HPDE6-E6E7 (cell line): ENCODE results near the gene NEB.

Source experiments
- DNase-seq: peaks from one replicate; pipeline ENCODE4 v3.0.0; 2011; ENCODE audit warnings: missing footprints; ENCODE audit errors: extremely low spot score

NEB gene, protein sequence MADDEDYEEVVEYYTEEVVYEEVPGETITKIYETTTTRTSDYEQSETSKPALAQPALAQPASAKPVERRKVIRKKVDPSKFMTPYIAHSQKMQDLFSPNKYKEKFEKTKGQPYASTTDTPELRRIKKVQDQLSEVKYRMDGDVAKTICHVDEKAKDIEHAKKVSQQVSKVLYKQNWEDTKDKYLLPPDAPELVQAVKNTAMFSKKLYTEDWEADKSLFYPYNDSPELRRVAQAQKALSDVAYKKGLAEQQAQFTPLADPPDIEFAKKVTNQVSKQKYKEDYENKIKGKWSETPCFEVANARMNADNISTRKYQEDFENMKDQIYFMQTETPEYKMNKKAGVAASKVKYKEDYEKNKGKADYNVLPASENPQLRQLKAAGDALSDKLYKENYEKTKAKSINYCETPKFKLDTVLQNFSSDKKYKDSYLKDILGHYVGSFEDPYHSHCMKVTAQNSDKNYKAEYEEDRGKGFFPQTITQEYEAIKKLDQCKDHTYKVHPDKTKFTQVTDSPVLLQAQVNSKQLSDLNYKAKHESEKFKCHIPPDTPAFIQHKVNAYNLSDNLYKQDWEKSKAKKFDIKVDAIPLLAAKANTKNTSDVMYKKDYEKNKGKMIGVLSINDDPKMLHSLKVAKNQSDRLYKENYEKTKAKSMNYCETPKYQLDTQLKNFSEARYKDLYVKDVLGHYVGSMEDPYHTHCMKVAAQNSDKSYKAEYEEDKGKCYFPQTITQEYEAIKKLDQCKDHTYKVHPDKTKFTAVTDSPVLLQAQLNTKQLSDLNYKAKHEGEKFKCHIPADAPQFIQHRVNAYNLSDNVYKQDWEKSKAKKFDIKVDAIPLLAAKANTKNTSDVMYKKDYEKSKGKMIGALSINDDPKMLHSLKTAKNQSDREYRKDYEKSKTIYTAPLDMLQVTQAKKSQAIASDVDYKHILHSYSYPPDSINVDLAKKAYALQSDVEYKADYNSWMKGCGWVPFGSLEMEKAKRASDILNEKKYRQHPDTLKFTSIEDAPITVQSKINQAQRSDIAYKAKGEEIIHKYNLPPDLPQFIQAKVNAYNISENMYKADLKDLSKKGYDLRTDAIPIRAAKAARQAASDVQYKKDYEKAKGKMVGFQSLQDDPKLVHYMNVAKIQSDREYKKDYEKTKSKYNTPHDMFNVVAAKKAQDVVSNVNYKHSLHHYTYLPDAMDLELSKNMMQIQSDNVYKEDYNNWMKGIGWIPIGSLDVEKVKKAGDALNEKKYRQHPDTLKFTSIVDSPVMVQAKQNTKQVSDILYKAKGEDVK (N-terminal part only)

DNA sequence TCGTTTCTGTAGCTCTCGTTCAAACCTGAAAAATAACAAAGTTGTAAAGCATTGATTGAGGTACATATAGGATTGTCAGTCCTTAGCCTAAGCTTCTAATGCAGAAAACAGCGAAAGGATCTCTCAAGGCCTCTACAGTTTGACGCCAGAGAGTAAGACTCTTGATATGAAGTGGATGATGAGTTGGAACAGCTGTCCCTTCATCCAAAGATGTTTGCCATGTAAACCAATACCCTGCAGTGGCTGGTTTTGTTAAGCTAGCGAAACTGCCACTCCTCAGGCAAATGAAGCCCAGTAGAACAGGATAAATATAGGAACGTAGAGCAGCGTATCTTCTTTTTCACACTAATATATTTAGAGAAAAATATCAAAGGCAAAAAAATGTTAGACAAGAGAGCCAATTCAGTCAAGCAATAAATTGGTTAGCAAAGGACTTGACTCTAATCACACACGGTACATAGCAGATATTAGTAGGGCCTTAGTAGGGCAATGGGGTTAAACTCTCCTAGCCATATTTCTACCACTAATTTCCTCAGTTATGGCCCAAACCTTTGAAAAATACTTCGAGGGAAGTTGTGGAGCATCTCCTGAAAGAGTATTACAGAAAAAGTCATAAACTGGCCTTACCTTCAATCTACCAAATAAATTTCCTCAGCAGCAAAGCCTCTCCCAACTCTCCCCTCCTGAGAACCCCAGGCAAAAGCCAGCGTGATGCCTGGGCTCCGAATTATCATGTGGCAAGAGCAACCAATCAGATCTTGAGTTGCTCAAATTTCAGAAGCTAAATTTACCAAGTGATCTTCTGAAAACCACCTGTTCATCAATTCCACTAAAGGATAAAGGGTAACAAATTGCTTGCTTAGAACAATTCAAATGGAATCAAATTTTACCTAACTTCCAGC is at the start of gene NEB:
Gene NEB (minus strand): TSS at position 706 of the 902 bp plus-strand sequence. CDS start 1,320 bp downstream, outside the sequence.
- no peak for DNase-seq

DNA sequence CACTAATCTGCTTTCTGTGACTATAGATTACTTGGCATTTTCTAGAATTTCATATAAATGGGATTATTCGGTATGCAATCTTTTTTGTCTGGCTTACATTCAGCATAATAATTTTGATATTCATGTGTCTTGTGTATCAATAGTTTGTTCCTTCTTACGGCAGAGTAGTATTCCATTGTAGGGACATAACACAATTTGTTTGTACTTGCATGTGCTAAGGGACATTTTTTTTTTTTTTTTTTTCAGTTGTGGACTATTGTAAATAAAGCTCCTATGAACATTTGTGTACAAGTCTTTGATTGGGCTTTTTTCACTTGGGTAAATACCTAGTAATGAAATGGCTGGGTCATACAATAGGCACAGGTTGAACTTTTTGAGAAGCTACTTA is 48.9 kb upstream of the NEB start:
- no peak for DNase-seq

DNA sequence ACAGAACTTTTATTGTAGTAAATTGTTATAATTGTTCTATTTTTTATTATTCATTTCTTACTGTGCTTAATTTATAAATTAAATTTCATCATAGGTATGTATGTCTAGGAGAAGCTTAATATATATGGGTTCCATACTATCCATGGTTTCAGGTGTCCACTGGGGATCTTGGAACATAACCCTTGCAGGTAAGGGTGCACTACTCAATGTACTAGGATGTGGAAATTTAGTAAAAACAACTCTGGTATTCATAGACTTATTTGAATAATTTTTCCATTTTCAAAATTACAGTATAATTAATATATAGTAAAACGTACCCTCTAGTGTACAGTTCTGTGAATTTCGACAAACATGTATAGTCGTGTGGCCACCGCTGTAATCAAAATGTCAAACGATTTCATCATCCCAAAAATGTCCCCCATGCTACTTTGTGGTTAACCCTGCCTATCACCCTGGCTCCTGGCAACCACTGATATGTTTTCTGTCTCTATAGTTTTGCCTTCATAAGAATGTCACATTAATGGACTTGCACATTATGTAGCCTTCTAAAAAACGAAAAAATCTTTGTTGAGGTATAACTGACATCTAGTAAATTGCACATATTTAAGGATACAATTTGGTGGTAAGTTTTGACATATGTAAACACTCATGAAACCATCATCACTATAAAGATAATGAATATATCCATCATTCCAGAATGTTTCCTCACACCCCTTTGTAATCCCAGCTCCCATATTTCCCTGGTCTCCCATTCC is 48.3 kb upstream of the NEB start:
- DNase-seq, result no peak

DNA sequence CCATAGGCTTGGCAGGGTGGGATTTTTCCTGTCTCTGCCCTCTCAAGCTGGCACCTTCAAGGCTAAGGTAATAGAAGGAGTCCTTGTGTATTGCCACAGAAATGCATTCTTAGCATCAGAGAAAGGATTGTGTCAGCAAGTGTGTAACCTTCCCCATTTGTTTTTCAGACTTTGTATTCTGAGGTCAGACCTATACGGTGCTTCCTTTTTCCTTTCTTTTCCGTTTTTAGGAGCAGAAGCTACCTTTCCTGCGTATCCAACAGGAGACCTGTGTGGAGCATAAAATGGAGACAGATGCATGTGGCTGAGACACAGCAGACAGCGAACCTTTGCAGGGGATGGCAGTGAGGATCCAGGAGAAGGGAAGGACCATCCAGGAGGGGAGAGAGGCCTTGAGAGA is 47.4 kb upstream of the NEB start:
- DNase-seq, result no peak

DNA sequence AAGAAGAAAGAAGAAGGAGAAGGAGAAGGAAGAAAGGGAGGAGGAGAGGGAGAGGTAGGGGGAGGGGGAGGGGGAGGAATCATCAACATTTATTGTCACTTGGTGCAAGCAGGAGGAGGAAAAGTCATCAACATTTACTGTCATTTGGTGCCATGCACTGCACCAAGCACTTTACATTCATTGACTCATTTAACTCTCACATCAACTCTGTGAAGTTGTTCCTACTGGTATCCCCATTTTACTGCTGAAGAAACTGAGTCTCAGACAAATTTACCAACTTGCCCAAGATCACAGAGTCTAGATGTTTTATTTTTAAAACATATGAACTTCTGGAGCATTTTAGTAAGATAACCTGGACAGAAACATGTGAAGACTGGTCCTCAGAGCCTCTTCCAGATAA is 46.7 kb upstream of the NEB start:
- no peak for DNase-seq

DNA sequence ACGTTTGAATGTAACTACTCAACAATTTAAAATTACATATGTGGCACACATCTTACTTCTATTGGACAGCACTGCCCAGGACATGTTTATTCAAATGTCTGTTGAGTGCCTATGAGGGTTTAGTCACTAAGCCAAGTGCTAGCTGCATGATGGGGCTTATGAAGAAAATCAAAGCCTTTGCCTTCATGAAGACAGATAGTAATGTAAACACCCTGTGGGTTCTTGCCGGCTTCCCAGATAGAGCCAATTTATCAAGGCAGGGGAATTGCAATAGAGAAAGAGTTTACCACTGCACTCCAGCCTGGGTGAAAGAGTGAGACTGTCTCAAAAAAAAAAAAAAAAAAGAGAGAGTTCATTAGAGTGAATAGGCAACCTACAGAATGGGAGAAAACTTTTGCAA is 43.7 kb upstream of the NEB start:
- no peak for DNase-seq

DNA sequence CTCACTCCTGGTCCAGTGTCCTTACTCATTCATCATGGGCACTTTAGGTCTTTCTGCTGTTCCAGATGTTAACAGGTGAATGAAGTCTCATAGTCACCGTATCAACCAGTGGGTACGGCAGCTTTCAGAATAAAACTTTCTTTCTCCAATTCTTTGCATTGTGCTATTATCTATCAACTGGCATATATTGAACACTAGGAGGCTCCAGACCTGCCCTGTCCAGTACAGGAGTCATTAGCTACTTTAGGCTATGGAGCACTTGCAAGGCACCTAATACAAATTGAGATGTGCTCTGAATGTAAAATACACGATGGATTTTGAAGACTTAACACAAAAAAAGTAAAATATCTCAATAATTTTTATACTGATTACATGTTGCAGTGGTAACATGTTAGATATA is 43.2 kb upstream of the NEB start:
- no peak for DNase-seq

DNA sequence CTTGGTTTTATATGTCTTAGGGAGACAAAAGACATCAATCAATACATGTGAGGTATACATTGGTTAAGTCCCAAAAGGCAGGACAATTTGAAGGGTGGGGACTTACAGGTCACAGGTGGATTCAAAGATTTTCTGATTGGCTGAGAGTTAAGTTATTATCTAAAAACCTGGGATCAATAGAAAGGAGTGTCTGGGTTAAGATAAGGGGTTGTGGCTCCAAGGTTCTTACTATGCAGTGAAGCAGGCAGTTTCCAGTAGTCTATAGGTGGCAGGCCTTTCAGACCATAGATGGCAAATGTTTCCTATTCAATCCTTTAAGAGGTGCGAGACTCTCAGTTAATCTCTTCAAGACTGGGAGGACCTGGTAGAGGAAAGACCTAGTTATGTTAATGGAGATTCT is 42.1 kb upstream of the NEB start:
- no peak for DNase-seq

DNA sequence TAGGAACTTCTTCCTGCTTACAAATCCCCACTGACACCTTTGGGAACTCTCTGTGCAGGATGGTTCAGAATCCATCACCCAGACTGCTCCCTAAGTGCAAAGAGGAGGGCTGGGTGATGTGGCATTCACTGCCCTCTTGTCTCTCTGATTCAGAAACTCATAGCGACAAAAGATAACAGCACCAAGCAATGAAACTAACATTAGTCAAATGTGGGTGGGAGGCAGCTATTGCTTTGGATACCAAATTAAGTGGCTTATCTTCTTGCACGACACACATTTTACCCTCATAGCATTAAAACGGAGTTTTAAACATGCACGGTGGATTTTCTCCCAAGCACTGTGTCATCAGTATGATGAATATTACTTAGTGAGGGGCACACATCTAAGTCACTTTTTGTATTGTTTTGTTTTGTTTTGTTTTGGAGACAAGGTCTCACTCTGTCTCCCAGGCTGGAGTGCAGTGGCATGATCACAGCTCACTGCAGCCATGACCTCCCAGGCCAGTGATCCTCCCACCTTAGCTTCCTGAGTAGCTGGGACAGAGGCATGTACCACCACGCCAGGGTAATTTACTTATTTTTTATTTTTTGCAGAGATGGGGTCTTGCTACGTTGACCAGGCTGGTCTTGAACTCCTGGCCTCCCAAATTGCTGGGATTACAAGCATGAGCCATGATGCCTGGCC is 40.9 kb upstream of the NEB start:
- no peak for DNase-seq

DNA sequence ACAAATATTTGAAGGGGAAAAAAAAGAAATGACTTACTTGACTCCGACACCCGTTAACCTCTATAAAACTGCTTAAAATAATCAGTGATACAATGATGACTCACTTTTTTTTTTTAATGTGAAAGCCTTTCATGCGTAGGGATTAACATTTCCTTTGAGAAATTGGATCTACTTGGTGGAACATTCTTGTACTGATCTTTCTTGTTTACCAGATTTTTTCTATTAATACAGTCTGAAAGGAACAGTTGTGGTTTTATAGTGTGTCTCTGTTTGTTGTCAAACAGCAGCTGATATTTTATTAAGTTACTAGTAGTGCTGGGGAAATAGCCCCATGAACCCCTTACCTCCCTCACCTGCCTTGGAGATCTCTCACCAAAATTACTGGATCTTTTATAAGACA is 40.2 kb upstream of the NEB start:
- DNase-seq, result no peak

DNA sequence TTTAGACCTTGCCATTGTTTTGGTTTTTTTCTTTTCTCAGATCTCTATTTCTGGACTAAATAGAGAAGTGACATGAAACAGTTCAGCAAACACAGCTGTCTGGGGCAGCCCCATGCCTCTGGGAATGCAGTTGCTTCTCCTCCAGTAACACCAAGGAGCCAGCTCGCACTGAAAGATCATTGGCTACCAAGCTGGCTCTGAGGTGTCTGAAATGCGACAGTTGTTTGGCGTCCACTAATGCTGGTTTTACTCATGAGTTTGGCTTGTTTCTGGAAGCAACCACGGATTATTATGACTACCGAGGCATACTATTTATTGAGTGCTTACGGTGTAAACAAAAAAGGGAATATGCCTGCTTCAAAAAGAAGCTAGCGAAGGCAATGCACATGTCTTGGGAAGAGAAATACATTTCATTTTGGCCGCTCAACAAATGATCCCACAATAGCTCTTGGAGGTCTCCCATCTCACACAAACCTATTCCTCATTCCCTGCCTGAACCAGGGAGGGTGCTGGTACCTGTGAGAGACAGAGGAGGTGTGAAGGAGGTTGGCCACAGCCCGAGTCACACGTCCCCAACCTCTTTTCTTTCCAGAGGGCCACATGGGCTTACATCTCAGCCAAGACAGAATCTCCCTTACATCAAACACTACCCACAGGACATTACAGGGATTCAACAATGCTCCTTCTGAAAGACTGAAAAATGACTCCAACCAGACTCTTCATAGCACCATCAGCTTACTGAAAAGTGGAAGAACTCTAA is 37.5 kb upstream of the NEB start:
- no peak for DNase-seq

DNA sequence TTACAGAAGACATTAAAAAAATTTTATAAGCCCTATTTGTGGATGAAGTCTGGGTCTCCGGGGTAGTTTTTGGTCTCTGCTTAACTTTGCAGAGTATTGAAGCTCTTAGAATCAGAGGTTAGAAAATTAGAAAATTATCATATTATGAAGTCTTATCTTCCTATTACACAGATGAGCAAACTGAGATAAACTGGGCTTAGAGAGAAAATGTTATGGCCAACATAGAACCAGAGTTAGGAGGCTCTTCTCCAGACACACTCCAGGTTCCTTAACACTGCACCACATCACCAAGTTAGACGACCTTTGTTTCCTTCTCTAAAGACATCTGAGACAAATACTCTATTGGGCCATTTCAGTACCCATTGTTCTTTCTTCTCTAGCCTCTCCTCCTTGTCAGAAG is 36.7 kb upstream of the NEB start:
- DNase-seq, result no peak

DNA sequence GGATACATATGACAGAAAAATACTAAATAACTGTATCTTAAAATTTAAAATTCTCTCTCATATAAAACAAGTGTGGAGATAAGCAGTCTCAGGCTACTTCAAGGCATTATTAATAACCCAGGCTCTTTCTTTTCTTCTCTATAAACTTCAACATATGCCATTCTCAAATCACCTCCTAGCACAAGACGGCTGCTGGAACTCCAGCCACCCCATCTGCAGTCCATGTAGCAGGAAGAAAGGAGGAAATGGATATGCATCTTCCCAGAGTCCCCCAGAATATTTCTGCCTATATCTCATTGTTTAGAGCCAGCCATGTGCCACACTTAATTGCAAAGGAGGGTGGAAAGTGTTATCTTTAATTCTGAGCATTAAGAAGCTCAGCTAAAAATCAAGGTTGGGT is 35.3 kb upstream of the NEB start:
- no peak for DNase-seq

DNA sequence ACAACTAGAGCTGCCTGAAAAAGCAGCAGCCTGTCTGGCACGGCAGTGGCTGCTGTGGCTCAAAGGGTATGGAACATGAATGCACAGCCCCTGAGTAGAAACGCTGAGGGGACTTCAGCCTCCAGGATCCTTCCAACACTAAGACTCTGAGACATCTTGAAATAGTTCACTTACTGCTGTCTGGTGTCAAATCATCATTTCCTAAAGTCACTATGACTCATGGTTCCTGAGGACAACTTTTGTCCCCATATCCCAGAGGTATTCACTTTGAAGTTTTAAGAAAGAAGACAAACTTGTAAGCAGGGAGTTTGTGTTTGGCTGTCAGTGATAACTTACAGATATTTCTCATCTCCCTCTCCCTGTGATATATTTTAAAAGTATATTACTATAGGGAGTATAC is 33.3 kb upstream of the NEB start:
- no peak for DNase-seq

DNA sequence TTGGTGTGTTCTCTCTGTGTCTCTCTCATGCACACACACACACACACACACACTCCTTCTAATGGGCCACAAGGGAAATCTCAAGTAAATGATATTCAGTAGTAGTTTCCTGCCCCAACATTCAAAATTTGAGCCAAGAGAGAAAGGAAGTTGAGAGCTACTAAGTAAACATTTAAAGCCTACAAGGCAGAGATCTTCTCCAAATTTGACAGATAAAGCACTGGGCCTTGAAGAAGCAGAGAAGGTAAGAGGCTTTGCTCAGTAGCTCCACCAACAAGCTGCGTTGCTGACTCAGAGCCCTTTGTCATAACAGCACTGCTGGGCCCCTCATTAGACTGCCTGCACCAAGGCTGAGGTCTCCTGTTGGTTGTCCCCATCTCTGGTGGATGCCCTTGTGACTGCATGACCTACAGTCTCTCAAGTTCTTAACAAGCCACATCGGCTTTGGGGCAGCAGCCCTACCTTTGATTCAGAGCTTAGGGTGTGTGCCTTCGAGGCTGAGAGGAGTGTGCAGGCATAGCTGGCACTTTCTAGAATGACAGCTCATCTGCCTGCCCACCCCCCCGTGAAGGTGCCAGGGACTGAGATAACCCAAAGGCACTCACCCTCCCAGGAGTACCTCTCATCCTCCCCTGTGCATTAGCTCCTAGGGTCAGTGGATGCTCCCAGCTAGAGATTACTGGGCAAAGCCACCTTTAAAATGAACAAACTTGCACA is 32.3 kb upstream of the NEB start:
- no peak for DNase-seq

DNA sequence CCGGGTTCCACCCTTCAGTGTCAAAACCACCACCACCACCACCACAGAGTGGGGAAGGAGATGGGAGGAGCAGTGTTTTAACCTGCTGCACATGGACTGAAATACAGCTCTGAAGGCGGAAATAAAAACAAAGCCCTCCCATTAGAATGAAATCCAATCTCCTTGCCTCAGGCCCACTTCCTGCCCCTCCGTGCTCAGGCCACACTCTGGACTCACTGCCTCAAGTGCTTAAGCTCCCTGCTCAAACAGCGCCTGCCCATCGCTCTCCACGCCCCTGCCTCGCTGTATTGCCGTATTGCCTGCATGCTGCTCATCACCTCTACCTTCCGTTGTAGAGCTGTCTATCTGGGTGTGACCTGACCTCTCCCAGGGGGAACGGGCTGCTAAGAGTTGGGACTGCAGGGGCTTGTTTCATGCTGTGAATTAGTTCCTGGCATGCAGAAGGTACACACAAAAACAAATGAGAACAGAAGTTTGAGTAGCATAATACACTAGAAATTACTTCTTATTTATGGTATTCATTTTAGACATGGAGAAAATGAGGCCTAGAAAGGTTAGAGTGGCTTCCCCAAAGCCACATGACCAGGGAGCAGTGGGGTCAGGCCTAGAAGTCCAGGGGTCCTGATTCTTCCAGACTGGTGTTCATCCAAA is 31.6 kb upstream of the NEB start:
- DNase-seq, result no peak

DNA sequence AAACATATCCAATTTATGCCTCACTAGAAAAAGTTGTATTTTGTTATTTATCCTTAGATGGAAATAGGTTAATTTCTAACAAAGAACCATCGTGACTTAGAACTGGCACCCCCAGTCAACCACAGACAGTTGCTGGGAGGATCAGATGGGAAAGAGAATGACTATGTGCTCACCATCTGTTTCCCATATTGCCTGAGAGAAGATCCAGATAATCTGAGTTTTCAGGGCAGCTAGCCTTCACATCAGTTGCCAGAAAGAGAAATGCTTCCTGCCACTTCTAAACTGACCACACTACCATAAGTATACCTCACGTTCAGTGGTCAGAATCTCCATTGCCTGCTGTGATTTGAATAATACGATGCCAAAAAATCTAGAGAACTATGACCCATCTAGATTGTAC is 28.4 kb upstream of the NEB start:
- DNase-seq, result no peak

DNA sequence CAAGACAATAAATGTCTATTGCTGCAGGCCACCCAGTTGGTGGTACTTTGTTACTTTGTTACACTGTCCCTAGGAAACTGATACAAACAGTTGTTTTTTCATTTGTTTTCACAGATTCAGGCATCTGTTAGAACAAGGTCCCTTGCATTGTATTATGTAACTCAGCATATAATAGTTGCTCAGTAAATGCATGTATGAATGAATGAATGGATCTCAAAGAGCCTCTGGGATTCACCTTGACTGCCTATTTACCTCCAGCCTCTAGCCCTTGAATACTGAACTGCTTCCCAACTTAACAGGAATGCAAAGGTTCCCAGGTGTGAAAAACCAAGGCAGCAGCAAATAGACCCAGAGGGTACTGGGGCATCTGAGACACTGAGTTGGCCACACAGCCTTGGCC is 27.4 kb upstream of the NEB start:
- DNase-seq, result no peak
